Measurements from ENCODE around the gene KRT6B. TPM values are rescaled to one million over a fixed set of nuclear protein-coding genes. Genes with fewer than 3 reads are reported as not detected.

The KRT6B gene
- total and polyA plus RNA-seq, 2 of the 8 experiments (the other 6 are each of a cell fraction or from before 2014, with no cell fraction given), result not detected

- no peaks in the 10 kb centered on the region; the same call in 1 of the 2 replicates for H3K23me2 ChIP-seq (ENCODE audit: low read depth, low read length)
- no peaks in the 10 kb centered on the region for H3K79me1 ChIP-seq (ENCODE audit: low read depth, low read length)
- DNase-seq (ENCODE audit: low read depth in 1 of 2, low spot score in 2 of 2) (no peak), FAIRE-seq (no peak)
- WGBS, 2 experiments (ENCODE audit: extremely low coverage in 1 of 2, insufficient coverage in 1 of 2, insufficient read length in 1 of 2, insufficient replicate concordance in 2 of 2, low coverage in 1 of 2, low lambda C conversion rate in 2 of 2, missing lambda C conversion rate in 1 of 2), result 66% methylated on average over 2 of the region's 2 CpGs; no CpG with 5 or more reads in 1 of the 2 experiments
- H2BK5ac ChIP-seq (ENCODE audit: low read depth, low read length), result no peak overlapping the region
- no peak overlapping the region for H3K27ac ChIP-seq (ENCODE audit: low read depth, low read length)
- H3K14ac ChIP-seq (ENCODE audit: insufficient read length), result no peak overlapping the region
- H3K79me2 ChIP-seq (ENCODE audit: control insufficient read depth in 1 of 2, insufficient read depth in 2 of 2, low read length in 2 of 2), result no peaks in the 10 kb centered on the region
- H3K9me3 ChIP-seq (ENCODE audit: insufficient read depth in 2 of 2, low read depth in 1 of 2, low read length in 1 of 2), result no peaks in the 10 kb centered on the region
- H4K20me1 ChIP-seq (replicated peaks in 1 of 2; ENCODE audit: control insufficient read depth in 1 of 2, insufficient read depth in 2 of 2, low read length in 2 of 2), result no peaks in the 10 kb centered on the region
- no peak overlapping the region for H3K23ac ChIP-seq (ENCODE audit: insufficient read length)
- H3K56ac ChIP-seq (replicated peaks; ENCODE audit: insufficient read length, low read depth, low read length), result no peak overlapping the region
- no peak overlapping the region for H3K9ac ChIP-seq (replicated peaks in 1 of 4; ENCODE audit: extremely low read depth in 1 of 4, low read depth in 3 of 4, low read length in 3 of 4)
- no peaks in the 10 kb centered on the region for H3K36me3 ChIP-seq (ENCODE audit: control insufficient read depth in 2 of 4, insufficient read depth in 4 of 4, low read length in 3 of 4)
- H3K4me2 ChIP-seq (ENCODE audit: insufficient read depth in 1 of 2, low read depth in 2 of 2, low read length in 2 of 2), result no peak overlapping the region
- H4K5ac ChIP-seq (ENCODE audit: insufficient read length, low read depth, low read length), result no peak overlapping the region
- H3K4me1 ChIP-seq (replicated peaks in 1 of 4; ENCODE audit: control insufficient read depth in 3 of 4, insufficient read depth in 4 of 4, low read length in 3 of 4), result no peaks in the 10 kb centered on the region; a peak in 1 of 7 replicates
- H4K91ac ChIP-seq (replicated peaks; ENCODE audit: insufficient read length, low read length), result no peak overlapping the region
- H3K4me3 ChIP-seq (ENCODE audit: extremely low read depth in 1 of 4, insufficient read depth in 2 of 4, low read depth in 3 of 4, low read length in 4 of 4), result no peak overlapping the region
- H3K18ac ChIP-seq (ENCODE audit: extremely low read depth, low read length), result no peak overlapping the region
- ChIA-PET CTCF (ENCODE audit: partially characterized antibody) (interaction anchor here (1.2 to 7.8 kb wide), 3 partner anchors 22 to 462 kb away, joined by 3 to 46 read pairs (median 3); no protein-coding TSS in a partner anchor), POLR2A (ENCODE audit: partially characterized antibody) (interaction anchor here (1.1 kb wide), 1 partner anchor 18 kb away, joined by 3 read pairs; no protein-coding TSS in a partner anchor)
- H2BK15ac ChIP-seq (ENCODE audit: low read length), result no peak overlapping the region
- H2AK5ac ChIP-seq (ENCODE audit: low read depth, low read length), result no peak overlapping the region
- no peak overlapping the region for H2BK120ac ChIP-seq (replicated peaks; ENCODE audit: low read depth, low read length)
- H3K27me3 ChIP-seq (replicated peaks in 1 of 4; ENCODE audit: control insufficient read depth in 3 of 4, extremely low read depth in 1 of 4, insufficient read depth in 3 of 4, low read length in 3 of 4), result no peaks in the 10 kb centered on the region
- no peak overlapping the region for H2AFZ ChIP-seq (ENCODE audit: low read length)
- H3K4ac ChIP-seq (replicated peaks; ENCODE audit: insufficient read length, low read depth, low read length), result no peak overlapping the region
- no peak overlapping the region for H4K8ac ChIP-seq (ENCODE audit: extremely low read depth, insufficient read depth, low read length)
- H2BK12ac ChIP-seq (ENCODE audit: low read depth, low read length), result no peak overlapping the region
- H2BK20ac ChIP-seq (ENCODE audit: low read length), result no peak overlapping the region
- TF ChIP-seq CEBPB (IDR thresholded peaks at IDR 0.05; ENCODE audit: low read depth, low read length) (no peak), CTCF (IDR thresholded peaks at IDR 0.05; ENCODE audit: control extremely low read depth in 1 of 3, insufficient read depth in 1 of 3, low read depth in 1 of 3, low read length in 3 of 3) (no peak)
These were observed 34.2 kb downstream of the KRT6B start for GRCh38 chr12:52417740-52418139.
